H9 (cell line): Measurements from ENCODE around the gene INO80. TPM values are rescaled to one million over a fixed set of nuclear protein-coding genes. Genes with fewer than 3 reads are reported as not detected.

Experiments
- DNase-seq: peaks from one replicate; pipeline ENCODE4 v3.0.0-alpha.2; 2017
- H2AFZ ChIP-seq: one replicate; pipeline ENCODE4 v1.6.1; 2013; ENCODE audit warnings: mild to moderate bottlenecking, low read length, control low read depth, moderate library complexity
- H2AK5ac ChIP-seq: 2 replicates; pipeline ENCODE4 v1.6.1; 2013; ENCODE audit warnings: low read length, control low read depth, mixed read lengths; ENCODE audit not compliant: insufficient read length
- H2BK120ac ChIP-seq: one replicate; pipeline ENCODE4 v1.6.1; 2013; ENCODE audit warnings: low read depth, mild to moderate bottlenecking, low read length, control low read depth, inconsistent platforms; ENCODE audit not compliant: poor library complexity, severe bottlenecking
- H2BK12ac ChIP-seq: 2 replicates; pipeline ENCODE4 v1.6.1; 2013; ENCODE audit warnings: low read length, control low read depth, mixed read lengths, low read depth; ENCODE audit not compliant: insufficient read length
- H2BK15ac ChIP-seq: 2 replicates; pipeline ENCODE4 v1.6.1; 2013; ENCODE audit warnings: low read depth, low read length, control low read depth
- H2BK20ac ChIP-seq: one replicate; pipeline ENCODE4 v1.6.1; 2013; ENCODE audit warnings: low read depth, mild to moderate bottlenecking, low read length, control low read depth, inconsistent platforms; ENCODE audit not compliant: poor library complexity, severe bottlenecking
- H2BK5ac ChIP-seq: 2 replicates; pipeline ENCODE4 v1.6.1; 2013; ENCODE audit warnings: low read length, control low read depth, mixed read lengths; ENCODE audit not compliant: insufficient read length
- H3K14ac ChIP-seq: 2 replicates; pipeline ENCODE4 v1.6.1; 2013; ENCODE audit warnings: low read length, control low read depth; ENCODE audit not compliant: insufficient read depth
- H3K18ac ChIP-seq: 2 replicates; pipeline ENCODE4 v1.6.1; 2013; ENCODE audit warnings: low read depth, mild to moderate bottlenecking, mixed read lengths, low read length, control low read depth; ENCODE audit not compliant: insufficient read length
- H3K23ac ChIP-seq: 2 replicates; pipeline ENCODE4 v1.6.1; 2013; ENCODE audit warnings: low read length, control low read depth, mixed read lengths, low read depth; ENCODE audit not compliant: insufficient read length
- H3K23me2 ChIP-seq: 2 replicates; pipeline ENCODE4 v1.6.1; 2013; ENCODE audit warnings: low read depth, mild to moderate bottlenecking, mixed read lengths, low read length, control low read depth; ENCODE audit not compliant: insufficient read length, poor library complexity, severe bottlenecking
- H3K27ac ChIP-seq: 2 replicates; pipeline ENCODE4 v1.5.1; 2013; ENCODE audit warnings: low read length, control low read depth, mixed read lengths, low read depth; ENCODE audit not compliant: insufficient read length
- H3K27me3 ChIP-seq: 2 replicates; pipeline ENCODE4 v1.6.1; 2013; ENCODE audit warnings: low read length, control low read depth, inconsistent platforms; ENCODE audit not compliant: insufficient read depth
- H3K4ac ChIP-seq: 2 replicates; pipeline ENCODE4 v1.6.1; 2013; ENCODE audit warnings: low read depth, mild to moderate bottlenecking, control low read depth, inconsistent platforms, low read length, moderate library complexity
- H3K4me1 ChIP-seq: 2 replicates; pipeline ENCODE4 v1.6.1; 2013; ENCODE audit warnings: low read length, control low read depth, inconsistent platforms; ENCODE audit not compliant: insufficient read depth
- H3K4me2 ChIP-seq: 2 replicates; pipeline ENCODE4 v1.6.1; 2013; ENCODE audit warnings: low read length, control low read depth, mixed read lengths; ENCODE audit not compliant: insufficient read length, insufficient read depth
- H3K56ac ChIP-seq: 2 replicates; pipeline ENCODE4 v1.6.1; 2013; ENCODE audit warnings: low read depth, mild to moderate bottlenecking, mixed read lengths, low read length, control low read depth; ENCODE audit not compliant: insufficient read length
- H3K79me1 ChIP-seq: 2 replicates; pipeline ENCODE4 v1.6.1; 2013; ENCODE audit warnings: low read depth, mild to moderate bottlenecking, moderate library complexity, low read length, control low read depth, inconsistent platforms; ENCODE audit not compliant: insufficient read depth, poor library complexity, severe bottlenecking
- H3K79me2 ChIP-seq: 2 replicates; pipeline ENCODE4 v1.6.1; 2013; ENCODE audit warnings: low read length, control low read depth, inconsistent platforms; ENCODE audit not compliant: insufficient read depth
- H3K9ac ChIP-seq: 2 replicates; pipeline ENCODE4 v1.6.1; 2013; ENCODE audit warnings: low read length, control low read depth, mixed read lengths; ENCODE audit not compliant: insufficient read length; ENCODE audit errors: extremely low read depth
- H3K9me3 ChIP-seq: one replicate; pipeline ENCODE4 v1.6.1; 2013; ENCODE audit warnings: low read depth, low read length, inconsistent platforms; ENCODE audit not compliant: control insufficient read depth
- H3T11ph ChIP-seq: one replicate; pipeline ENCODE4 v1.6.1; 2013; ENCODE audit warnings: mild to moderate bottlenecking, low read length, control low read depth, inconsistent platforms
- H4K20me1 ChIP-seq: one replicate; pipeline ENCODE4 v1.6.1; 2013; ENCODE audit not compliant: control insufficient read depth, insufficient read length, insufficient read depth
- H4K5ac ChIP-seq: 2 replicates; pipeline ENCODE4 v1.6.1; 2013; ENCODE audit warnings: low read depth, mild to moderate bottlenecking, mixed read lengths, low read length, control low read depth; ENCODE audit not compliant: insufficient read length
- H4K8ac ChIP-seq: replicated peaks from 2 replicates; pipeline ENCODE4 v1.6.1; 2013; ENCODE audit warnings: low read length, control low read depth, mixed read lengths, low read depth; ENCODE audit not compliant: insufficient read length
- H4K91ac ChIP-seq: 2 replicates; pipeline ENCODE4 v1.6.1; 2013; ENCODE audit warnings: low read depth, mild to moderate bottlenecking, moderate library complexity, mixed read lengths, low read length, control low read depth; ENCODE audit not compliant: insufficient read length
- H3K27ac Mint-ChIP-seq, 3 experiments: 2 replicates in 2 of 3; 3 replicates in 1 of 3; pipeline ENCODE4 v1.8.0; 2020 to 2021; ENCODE audit warnings: mixed read lengths in 3 of 3, mild to moderate bottlenecking in 1 of 3, moderate library complexity in 1 of 3
- H3K27me3 Mint-ChIP-seq: 2 replicates; pipeline ENCODE4 v1.8.0; 2021; ENCODE audit warnings: low read depth, mild to moderate bottlenecking, moderate library complexity, mixed read lengths
- H3K36me3 Mint-ChIP-seq, 3 experiments: 2 replicates in 2 of 3; 3 replicates in 1 of 3; pipeline ENCODE4 v1.8.0; 2020 to 2021; ENCODE audit warnings: low read depth in 3 of 3, mixed read lengths in 3 of 3; ENCODE audit not compliant: insufficient read depth in 1 of 3
- H3K4me1 Mint-ChIP-seq, 2 experiments: 2 replicates each; pipeline ENCODE4 v1.8.0; 2020; ENCODE audit warnings: mixed read lengths in 2 of 2
- H3K4me3 Mint-ChIP-seq, 2 experiments: 2 replicates in 1 of 2; 3 replicates in 1 of 2; pipeline ENCODE4 v1.8.0; 2020 to 2021; ENCODE audit warnings: mild to moderate bottlenecking in 2 of 2, mixed read lengths in 2 of 2, moderate library complexity in 1 of 2
- H3K9me3 Mint-ChIP-seq, 2 experiments: 2 replicates in 1 of 2; 3 replicates in 1 of 2; pipeline ENCODE4 v1.8.0; 2020; ENCODE audit warnings: mild to moderate bottlenecking in 2 of 2, mixed read lengths in 2 of 2, moderate library complexity in 1 of 2
- CTCF ChIP-seq: fragments of 200-600 bp; sonication (generic); conservative IDR thresholded peaks from 3 replicates; pipeline ENCODE4 v1.8.0; 2021; ENCODE audit warnings: antibody characterized with exemption, mild to moderate bottlenecking
- whole genome bisulfite sequencing: extraction: QIAGEN DNeasy Blood & Tissue Kit; methylation state at CpG from one replicate; pipeline ENCODE4 v1.1.7; 2013; ENCODE audit warnings: missing lambda C conversion rate, low lambda C conversion rate, mixed read lengths; ENCODE audit not compliant: insufficient read length; ENCODE audit errors: extremely low coverage; 5-methylcytosine and 5-hydroxymethylcytosine counted together
- total RNA-seq: library from RNA; stranded (reverse); gene quantifications from 2 replicates; pipeline ENCODE4 v1.2.1, GENCODE V29; 2021

The INO80 gene
- total RNA-seq, 1 experiment from 2014 or later = 29.2 TPM

DNA sequence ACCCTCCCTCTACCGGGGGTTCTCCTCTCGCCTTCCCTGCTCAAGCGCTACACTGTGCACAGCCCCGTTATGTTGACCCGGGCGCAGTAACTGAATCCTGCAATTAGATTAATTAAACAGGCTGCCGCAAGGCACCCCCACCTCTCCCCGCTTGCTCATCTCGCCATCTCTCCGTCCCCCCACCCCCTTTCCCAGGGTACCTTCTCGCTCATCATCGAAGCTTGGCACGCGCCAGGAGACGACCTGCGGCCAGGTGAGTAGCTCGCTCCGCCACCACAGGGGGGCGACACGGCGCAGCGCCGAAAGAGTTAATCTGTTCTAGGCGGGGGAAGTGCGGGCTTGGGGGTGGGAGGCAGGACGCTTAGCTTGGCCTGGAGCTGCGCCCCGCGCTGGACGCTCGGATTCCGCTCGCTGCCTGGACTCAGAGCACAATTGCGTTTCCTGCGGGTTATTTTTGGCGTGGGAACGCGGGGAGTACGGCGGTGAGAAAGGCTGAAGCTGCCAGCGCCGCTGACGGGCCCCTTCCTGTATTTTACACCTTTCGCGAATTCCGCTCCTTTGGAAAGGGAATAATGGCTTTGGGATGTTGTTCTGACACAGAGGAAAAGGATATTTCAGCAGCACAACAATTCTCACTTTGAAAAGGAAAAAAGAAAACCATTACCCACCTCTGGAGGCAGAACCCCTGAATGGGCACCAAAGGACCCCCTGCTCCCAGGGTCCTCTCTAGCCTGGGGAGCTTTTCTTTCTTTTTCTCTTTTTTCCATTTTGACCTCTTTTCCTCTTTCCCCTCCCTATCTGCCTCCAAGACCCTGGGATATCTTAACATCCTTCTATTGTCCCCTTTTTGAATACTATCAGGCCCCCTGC is 185.4 kb downstream of the INO80 start:
- no peak overlapping the region for H3T11ph ChIP-seq
- no peak overlapping the region for H2AK5ac ChIP-seq
- DNase-seq = peak; percentile 88
- WGBS = no CpG with 5 or more reads among the region's 46 CpGs
- no peak overlapping the region for H3K9ac ChIP-seq
- H3K56ac ChIP-seq = no peak overlapping the region
- no peaks in the 10 kb centered on the region for H3K79me1 ChIP-seq
- no peaks in the 10 kb centered on the region for H3K79me2 ChIP-seq
- no peak overlapping the region for H2BK12ac ChIP-seq
- H4K20me1 ChIP-seq = no peaks in the 10 kb centered on the region
- no peak overlapping the region for H2BK15ac ChIP-seq
- Mint-ChIP-seq H3K27ac (no peak overlapping the region; a peak in 1 of 7 replicates), H3K4me3 (peak overlapping the region; percentile 58 to 87), H3K9me3 (peaks cover 0 to 3% of the 10 kb centered on the region in 2 experiments; a peak in 3 of 5 replicates), H3K27me3 (peaks cover 98% of the 10 kb centered on the region), H3K4me1 (peaks cover 29 to 39% of the 10 kb centered on the region in 2 experiments), H3K36me3 (no peaks in the 10 kb centered on the region; a peak in 1 of 7 replicates)
- peak; percentile 63 for TF ChIP-seq CTCF
- H3K4me1 ChIP-seq = peaks cover 3% of the 10 kb centered on the region; the same call in 1 of the 2 replicates
- H3K23ac ChIP-seq = no peak overlapping the region
- no peaks in the 10 kb centered on the region for H3K9me3 ChIP-seq
- peak overlapping the region; percentile 68 for H3K4me2 ChIP-seq
- no peak overlapping the region for H4K91ac ChIP-seq
- H2BK5ac ChIP-seq = no peak overlapping the region
- H2BK120ac ChIP-seq = no peak overlapping the region
- no peak overlapping the region for H3K18ac ChIP-seq
- H3K4ac ChIP-seq = no peak overlapping the region
- H4K5ac ChIP-seq = no peak overlapping the region
- no peak overlapping the region for H2AFZ ChIP-seq
- no peak overlapping the region for H4K8ac ChIP-seq
- no peak overlapping the region for H3K27ac ChIP-seq
- H3K14ac ChIP-seq = no peak overlapping the region
- H3K23me2 ChIP-seq = peaks cover 34% of the 10 kb centered on the region
- H3K27me3 ChIP-seq = peaks cover 43% of the 10 kb centered on the region
- no peak overlapping the region for H2BK20ac ChIP-seq
